NK-92 (cell line): ENCODE data around the gene MMP24.
"Not testable (repeated sequence)": the region's sequence is repeated elsewhere in the genome, so short reads cannot be mapped to it uniquely, and the experiment has no call there.

Experiments used
- DNase-seq: peaks from one replicate; lab custom pipeline; 2025; ENCODE audit not compliant: unreplicated experiment; lab: John Stamatoyannopoulos, UW

Gene MMP24

DNA sequence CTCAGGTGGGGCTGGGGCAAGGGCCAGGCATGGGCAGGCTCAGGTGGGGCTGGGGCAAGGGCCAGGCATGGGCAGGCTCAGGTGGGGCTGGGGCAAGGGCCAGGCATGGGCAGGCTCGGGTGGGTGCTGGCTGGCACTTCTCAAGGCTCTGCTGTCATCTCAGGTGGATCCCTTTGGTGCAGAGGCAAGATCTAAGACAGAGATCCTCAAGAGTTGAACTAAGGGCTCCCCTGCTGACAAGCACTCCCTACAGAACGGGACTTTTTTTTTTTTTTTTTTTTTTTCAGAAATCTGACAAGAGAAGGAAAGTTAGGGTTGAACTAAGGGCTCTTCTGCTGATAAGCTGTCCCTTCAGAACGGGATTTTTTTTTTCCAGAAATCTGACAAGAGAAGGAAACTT is 26.5 kb downstream of the MMP24 start:
- no peak for DNase-seq

DNA sequence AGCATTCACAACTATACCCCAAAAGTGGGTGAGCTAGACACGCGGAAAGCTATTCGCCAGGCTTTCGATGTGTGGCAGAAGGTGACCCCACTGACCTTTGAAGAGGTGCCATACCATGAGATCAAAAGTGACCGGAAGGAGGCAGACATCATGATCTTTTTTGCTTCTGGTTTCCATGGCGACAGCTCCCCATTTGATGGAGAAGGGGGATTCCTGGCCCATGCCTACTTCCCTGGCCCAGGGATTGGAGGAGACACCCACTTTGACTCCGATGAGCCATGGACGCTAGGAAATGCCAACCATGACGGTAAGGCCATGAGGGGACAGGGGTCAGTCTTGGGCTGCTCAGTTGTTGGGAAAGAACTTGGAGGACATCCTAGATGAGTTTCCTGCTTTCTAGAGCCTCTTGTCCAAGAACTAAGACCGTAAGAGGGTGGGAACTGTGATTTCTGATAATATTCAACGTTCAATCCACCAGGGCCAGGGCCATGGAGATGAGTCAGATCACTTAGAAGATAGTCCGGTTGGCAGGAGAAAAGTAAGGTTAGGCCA is 28.0 kb downstream of the MMP24 start:
- DNase-seq = no peak

DNA sequence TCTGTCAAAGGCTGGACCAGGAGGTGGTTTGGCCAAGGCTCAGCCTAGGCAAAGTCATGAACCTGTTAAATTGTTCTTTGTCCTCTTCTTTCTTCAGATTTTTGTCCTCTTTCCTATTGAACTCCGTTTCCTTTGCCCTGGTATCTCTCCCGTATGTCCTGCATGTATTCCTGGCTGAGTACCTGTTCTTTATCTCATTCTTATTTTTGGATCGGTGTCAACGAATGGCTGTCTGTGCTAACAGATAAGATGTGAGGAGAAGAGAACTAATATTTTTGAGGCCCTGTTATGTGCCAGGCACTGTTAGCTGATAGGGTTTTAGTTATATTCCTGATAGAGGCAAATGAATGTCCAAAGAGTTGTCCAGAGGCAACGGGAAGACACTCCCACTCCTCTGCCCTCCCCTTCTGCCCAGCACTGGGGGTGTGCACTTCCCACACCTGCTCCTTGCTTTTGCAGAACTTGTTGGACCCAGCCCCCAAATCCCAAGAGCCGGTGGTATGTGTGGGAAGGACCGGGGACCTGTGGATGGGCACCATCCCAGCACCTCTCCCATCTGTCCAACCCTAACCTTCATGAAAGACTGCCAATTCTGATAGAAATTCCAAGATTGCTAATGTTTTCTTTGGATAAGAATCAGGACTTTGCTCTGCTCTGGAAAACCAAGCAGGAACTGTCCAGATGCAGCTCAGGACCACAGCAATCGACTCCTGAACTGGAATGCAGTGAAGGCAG is 30.9 kb downstream of the MMP24 start:
- no peak for DNase-seq

DNA sequence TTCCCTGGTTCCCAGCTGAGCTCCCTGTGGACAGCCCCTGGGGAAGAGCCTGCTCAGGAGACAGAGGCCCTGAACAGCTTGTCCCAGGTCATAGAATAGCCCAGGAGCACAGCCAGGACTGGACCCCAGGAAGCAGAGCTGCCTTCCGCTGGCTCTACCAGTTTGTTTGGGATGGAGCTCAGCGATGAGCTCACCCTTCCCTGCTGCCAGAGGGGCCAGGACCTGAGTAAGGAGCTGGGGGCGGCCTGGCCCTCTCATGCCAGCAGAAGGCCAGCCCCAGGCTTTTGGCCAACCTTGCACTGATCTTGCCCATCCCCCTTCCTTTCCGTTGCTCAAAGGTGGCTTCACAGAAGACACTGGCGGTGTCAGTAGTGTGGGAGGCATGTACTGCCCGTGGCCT is 33.9 kb downstream of the MMP24 start:
- DNase-seq = no peak

GRCh38 chr20:35262321-35262720 is 35.8 kb downstream of the MMP24 start:
- not testable (repeated sequence) for DNase-seq

GRCh38 chr20:35262731-35263531 is 36.4 kb downstream of the MMP24 start:
- not testable (repeated sequence) for DNase-seq

DNA sequence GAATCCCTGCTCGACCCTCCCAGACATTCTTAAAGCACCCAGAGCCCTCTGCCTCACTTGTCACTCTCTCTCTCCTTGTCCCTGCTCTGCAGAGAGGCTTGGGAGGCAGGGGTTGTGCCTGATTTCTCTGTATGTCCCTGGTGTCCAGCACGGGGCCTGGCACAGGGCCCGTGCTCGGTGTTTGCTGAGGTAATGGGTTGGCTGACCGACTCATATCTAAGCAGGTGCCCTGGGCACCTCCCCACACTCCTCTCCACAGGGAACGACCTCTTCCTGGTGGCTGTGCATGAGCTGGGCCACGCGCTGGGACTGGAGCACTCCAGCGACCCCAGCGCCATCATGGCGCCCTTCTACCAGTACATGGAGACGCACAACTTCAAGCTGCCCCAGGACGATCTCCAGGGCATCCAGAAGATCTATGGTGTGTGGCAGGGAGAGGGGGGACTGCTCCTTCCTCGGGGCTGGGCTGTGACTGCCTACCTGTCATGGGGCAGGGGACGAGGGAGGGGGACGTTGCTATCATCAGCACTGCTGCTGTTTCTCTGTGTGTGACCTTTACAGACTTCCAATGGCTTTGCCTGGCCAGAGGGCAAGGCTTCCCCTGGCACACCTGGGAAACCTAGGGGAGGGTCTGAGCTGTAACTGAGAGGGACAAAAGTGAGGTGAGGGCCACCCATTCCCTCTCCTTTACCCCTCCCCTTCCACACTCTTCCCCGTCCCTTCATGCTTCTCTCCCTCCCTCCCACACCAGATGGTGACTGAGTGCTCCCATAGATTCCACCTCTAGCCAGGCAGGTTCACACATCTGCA is 37.2 kb downstream of the MMP24 start:
- DNase-seq = no peak

GRCh38 chr20:35264755-35265154 is 38.3 kb downstream of the MMP24 start:
- DNase-seq = no peak

GRCh38 chr20:35267092-35267491 is 40.6 kb downstream of the MMP24 start:
- DNase-seq = no peak

DNA sequence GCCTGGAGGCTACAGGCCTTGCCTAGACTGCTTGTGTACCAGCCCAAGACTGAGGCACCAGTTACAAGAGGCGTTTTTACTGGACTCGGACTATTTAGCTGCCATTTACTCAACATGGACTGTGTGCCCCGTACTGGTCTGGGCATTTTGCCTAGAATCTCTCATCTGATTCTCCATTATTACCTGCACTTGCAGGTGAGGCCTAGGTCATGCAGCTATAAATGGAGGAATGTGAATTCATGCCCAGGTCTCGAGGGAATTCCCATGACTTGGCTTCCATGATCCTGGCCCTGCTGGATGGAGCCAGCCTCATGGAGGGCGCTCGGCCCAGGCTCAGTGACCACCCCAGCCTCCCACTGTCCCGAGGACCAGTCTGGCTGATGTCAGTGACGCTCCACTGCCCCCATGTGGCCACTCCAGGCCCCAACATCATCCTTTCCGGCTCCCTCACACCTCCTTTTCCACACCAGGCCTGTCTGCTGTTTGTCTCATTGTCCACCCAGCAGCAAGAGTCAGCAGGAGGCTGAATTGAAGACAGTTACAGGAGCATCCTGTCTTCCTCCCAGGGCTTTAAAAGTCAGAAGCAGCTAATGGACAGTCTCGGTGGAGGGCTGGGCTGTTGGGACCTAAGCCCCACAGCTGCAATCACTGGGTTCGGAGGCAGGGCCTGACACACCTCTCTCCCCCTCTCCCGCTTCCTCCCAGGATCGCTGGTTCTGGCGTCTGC is 42.7 kb downstream of the MMP24 start:
- DNase-seq = no peak

DNA sequence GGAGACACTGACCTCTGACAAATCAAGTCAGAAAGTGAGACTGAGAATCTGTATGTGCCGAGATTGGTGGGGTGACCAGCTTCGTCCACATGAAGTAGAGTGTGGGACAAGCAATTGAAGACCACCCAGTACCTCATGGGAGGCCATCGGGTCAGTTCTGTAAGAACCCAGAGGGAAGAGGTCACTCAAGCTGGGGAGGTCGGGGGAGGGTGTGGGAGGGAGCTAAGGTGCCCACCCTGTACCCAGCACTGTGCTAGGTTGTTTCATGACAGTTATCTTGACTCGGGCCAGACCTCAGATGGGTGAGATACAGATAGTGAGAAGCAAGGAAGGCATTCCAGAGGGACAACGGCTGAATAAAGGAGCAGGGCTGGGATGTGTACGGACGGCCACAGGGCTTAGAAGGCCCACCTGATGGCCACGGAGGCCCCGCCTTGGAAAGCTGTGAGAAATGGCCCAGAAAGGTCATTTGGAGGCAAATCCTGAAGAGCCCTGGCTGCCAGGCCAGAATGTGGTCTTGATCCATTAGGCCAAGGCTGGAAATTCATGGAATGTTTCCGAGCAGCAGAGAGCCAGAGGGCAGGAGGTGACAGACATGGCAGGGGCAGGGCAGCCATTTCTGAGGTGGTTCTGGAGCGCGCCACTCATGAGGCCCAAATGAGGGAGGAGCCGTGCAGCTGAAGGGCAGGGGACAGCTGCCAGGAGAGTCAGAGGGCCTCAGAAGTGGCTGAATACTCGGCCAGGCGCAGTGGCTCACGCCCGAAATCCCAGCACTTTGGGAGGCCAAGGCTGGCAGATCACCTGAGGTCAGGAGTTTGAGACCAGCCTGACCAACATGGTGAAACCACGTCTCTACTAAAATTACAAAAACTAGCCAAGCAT is 43.8 kb downstream of the MMP24 start:
- no peak for DNase-seq

GRCh38 chr20:35271073-35271882 is 44.8 kb downstream of the MMP24 start:
- DNase-seq = no peak

GRCh38 chr20:35271904-35272303 is 45.4 kb downstream of the MMP24 start:
- no peak for DNase-seq

DNA sequence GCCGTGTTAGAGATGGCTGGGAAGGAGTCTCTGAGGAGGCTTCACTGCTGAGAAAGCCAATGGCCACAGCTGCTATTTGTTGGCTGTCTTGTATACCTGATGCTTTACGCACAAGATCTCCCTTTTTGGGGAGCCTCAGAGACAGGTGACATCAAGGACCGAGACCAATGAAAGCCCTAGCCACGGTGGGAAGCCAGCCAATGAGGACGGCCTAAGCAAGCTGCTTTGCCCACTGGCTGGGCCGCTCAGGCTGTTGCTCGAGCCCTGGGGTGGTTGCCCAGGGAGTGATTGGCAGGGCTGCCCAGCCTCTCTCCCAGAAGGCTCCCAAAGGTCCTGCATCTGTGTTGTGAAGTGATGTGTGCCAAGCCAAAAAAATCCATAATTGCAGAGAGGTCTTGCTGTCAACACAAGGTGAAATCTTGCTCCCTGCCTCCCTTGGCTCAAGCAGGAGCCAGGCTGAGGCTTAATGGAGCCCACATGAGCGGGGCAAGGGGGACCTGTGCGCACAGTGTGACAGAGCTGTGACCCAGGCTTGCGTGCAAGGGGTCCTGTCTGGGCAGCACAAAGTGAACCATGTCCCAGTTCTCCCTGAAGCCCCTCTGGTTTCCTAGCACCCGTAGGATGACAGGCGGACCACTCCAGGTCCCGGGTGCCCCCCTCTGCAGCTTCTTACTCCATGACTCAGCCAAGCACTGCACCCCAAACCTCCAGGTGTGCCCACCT is 47.1 kb downstream of the MMP24 start:
- no peak for DNase-seq

DNA sequence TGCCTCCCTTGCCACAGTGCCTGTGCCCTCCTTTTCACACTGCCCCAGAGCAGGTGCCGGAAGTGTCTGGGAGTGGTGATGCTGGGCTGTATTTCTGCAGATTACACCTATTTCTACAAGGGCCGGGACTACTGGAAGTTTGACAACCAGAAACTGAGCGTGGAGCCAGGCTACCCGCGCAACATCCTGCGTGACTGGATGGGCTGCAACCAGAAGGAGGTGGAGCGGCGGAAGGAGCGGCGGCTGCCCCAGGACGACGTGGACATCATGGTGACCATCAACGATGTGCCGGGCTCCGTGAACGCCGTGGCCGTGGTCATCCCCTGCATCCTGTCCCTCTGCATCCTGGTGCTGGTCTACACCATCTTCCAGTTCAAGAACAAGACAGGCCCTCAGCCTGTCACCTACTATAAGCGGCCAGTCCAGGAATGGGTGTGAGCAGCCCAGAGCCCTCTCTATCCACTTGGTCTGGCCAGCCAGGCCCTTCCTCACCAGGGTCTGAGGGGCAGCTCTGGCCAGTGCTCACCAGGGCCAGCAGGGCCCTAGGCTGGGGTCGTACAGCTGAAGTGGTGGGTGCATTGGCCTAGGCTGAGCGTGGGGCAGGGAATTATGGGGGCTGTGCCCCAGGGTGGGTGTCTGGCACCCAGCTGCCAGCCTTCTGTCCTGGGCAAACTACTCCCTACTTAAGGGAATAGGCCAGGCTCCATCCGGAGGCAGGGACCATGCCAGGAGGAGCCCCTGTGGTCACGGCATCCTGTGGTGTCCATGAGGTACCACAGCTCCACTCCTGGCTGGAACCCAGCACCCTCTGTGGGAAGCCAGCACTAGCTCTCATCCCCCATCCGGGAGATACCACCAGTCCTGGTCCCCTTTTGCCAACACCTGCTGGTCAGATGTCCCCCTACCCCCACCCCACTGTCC is 47.9 kb downstream of the MMP24 start:
- no peak for DNase-seq

DNA sequence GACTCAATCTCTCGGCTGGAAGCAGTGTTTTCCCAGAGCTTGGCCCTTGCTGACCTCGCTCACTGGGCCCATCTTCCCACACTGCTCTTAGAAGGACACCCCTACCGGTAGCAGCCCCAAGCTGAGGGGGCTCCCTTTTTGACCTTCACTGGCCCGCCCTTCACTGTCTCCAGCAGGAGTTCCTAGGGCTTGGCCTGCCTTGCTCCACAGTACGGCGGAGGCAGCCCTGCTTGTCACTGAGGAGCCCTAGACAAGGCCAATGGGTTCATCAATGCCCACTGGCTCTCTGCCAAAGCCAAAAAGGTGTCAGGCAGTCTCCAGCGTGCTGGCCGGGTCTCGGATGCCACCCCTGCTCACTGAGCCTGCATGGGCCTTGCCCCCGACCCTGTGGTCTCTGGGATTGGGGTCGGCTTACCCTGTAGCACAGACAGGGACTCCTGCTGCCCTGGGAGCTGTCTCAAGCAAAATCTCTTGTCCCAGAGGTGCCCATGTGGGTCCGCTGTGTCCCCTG is 49.3 kb downstream of the MMP24 start:
- no peak for DNase-seq

GRCh38 chr20:35276408-35276807 is 49.9 kb downstream of the MMP24 start:
- DNase-seq = no peak
